KG1 (cell line): ENCODE results near the gene CFAP251.
"Not testable (repeated sequence)": the region's sequence is repeated elsewhere in the genome, so short reads cannot be mapped to it uniquely, and the experiment has no call there.

Experiments used
- DNase-seq: peaks from one replicate; lab custom pipeline; 2025; lab: John Stamatoyannopoulos, UW

The CFAP251 gene

DNA sequence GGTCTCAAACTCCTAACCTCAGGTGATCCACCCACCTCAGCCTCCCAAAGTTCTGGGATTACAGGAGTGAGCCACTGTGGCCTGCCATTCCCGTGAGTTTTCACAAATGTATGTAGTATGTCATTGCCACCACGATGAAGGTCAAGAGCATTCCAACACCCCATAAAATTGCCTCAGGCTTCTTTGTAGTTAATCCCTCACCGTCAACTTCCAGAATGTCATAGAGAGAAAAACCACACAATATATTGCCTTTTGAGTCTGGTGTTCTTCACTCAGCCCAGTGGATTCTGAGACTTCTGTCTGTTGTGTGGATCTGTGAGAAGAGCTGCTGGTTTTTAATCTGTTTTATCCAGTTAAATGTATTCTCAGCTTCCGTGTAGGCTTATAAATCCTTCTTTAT lies 12.6 kb upstream of the CFAP251 start:
- no peak for DNase-seq

DNA sequence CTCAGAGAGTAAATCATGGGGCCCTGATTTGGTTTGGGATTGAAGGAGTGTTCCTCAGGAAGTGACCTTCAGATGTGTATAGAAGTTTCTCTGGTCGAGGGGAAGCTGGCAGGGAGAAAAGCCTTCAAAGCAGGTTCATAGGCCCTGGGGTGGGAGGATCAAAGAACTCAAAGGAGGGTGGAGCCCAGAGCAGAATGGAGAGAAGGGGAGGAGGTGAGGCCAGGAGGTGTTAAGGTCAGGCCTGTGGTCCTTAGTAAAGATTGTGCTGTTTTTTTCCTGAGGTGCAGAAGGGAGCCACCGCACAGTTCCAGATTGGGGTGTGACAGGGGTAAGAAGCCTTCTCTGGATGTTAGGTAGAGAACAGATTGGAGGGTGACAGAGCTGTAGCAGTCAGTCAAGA lies 9.7 kb upstream of the CFAP251 start:
- DNase-seq: no peak

DNA sequence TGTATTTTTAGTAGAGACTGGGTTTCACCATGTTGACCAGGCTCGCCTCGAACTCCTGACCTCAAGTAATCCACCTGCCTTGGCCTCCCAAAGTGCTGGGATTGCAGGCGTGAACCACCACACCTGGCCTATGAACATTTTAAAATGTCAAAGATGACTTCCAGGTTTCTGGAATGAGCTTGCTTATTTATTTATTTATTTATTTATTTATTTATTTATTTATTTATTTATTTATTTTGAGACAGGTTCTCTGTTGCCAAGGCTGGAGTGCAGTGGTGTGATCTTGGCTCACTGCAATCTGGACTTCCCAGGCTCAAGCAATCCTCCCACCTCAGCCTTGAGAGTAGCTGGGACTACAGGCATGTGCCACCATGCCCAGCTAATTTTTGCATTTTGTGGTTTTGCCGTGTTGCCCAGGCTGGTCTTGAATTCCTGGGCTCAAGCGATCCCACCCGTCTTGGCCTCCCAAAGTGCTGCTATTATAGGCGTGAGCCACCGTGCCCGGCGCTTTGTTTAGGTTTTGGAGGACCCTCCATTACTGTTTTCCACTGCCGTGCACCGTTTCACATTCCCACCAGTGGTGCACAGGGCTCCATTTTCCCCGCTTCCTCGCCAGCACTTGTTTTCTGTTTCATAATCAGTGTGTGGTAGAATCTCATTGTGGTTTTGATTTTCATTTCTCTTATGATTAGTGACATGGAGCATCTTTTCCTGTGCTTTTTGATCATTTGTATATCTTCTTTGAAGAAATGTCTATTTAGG lies 6.4 kb upstream of the CFAP251 start:
- no peak for DNase-seq

DNA sequence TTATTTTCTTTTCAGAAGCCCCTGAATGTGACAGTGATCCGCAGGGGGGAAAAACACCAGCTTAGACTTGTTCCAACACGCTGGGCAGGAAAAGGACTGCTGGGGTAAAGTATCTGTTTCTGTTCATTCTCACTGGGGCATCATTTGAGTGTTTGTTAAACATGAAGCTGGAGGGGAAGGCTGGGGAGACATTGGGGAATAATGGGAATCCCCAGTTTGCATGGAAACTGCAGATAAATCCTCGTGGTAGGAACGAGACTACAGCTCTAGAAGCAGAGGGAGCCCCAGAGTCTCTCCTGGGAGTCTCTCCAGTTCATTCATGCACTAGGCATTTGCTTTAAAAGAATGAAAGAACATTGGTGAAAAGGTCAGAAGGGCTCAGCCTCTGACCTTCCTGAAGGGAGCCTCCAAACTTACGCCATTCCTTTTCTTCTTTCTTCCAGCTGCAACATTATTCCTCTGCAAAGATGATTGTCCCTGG lies 2.5 kb upstream of the CFAP251 start:
- DNase-seq: no peak

DNA sequence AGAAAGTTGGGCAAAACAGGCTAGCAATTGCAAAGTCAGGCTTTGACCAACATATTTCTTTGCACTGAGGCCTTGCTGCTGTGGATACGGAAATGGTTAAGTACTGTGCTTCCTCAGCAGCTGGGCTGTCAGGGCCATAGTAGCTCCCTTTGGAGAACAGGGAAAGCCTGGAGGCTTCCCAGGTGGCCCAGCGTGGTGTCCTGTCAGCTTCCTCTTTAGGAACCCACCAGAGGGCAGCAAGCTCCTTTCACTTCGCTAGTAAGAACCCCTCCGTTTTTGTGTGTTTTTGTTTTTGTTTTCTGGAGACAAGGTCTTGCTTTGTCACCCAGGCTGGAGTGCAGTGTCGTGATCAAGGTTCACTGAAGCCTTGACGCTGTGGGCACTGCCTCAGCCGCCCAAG lies 1.7 kb upstream of the CFAP251 start:
- no peak for DNase-seq

DNA sequence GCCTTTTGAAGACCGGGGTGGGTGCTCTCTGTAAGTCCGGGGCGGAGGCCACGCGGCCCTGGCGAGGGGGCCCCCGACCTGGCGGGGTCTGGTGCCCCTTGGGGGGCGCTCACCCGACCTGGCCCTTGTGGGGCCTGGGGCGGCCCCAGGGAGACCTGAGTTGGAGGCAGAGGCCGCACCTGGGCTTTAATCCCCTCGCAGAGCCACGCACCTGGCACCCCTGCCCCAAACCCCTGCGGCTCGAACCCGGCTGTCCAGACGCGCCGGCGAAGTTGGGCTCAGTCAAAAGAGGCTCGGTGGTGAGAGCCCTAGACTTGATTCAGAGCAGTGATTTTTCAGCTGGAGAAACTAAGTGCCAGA lies 267 bp downstream of the CFAP251 start:
- DNase-seq: no peak

DNA sequence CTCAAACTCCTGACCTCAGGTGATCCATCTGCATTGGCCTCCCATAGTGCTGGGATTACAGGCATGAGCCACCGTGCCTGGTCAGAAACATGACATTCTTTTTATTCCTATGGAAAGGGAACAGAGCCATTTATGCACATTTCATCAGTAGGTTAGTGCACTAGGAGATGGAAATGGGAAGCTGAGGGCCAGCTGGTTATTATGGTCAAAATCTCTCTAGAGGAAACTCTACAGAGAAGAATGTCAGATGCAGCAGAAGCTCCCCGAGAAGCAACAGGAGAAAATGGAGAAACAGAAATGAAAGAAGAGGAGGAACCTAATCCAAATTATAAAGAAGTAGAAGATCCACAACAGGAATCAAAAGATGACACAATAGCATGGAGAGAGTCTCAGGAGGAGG lies 2.7 kb downstream of the CFAP251 start:
- no peak for DNase-seq

DNA sequence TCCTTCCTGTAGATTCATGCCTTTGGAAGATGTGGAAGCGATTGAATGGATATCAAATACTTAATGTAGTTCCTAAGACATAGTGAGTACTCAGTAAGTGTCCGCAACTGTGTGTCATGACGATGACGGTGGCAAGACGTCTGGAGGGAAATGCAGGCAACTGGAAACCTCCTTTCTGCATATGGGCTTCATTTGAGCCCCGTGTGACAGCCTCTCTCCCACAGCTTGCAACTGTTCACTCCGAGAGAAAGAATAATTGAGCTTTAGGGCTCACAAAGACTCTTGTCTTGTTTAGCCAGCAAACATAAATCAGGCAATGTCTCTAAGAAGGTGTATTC lies 6.9 kb downstream of the CFAP251 start:
- DNase-seq: no peak

DNA sequence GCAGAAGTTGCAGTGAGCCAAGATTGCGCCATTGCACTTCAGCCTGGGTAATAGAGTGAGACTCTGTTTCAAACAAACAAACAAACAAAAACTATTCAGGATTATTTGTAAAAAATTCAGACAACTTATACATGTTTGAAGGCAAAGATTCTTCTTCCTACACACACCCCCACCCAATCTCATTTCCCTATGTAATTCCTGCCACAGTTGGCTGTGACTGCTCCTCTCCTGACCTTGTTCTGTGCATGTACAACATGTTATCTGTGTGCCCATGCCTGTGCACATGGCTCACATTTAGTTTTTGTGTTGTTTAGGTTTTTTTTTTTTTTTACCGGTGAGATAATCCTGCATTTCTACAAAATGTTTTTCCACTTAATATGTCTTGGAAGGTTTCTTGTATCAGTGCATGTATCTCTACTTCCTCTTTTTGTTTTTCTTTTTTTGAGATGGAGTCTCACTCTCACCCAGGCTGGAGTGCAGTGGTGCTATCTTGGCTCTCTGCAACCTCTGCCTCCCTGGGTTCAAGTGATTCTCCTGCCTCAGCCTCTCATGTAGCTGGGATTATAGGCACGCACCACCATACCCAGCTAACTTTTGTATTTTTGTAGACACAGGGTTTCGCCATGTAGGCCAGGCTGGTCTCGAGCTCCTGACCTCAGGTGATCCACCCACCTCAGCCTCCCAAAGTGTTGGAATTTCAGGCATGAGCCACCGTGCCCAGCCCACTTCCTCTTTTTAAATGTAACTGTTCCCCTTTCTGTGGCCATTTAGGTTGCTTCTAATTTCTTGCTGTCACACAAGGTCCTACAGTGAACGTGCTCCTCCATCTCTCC lies 8.7 kb downstream of the CFAP251 start:
- DNase-seq: no peak

DNA sequence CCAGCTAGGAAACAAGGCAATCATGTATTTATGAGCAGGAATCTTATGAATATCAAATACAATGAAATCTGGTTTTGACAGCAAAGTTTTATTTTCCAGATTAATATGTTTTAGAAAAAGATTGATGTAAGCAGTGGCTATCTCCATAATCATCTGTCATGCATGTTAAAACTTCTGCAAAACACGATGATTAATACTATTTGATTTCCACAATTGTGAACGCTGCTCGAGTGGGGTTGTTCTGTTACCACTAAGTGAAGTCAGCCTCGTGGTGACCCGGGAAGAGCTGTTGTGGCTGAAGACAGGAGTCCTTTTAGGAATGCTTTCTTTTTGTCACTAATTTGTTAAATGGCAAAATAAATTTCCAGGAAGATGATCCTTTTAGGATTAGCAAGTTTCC lies 9.4 kb downstream of the CFAP251 start:
- no peak for DNase-seq

DNA sequence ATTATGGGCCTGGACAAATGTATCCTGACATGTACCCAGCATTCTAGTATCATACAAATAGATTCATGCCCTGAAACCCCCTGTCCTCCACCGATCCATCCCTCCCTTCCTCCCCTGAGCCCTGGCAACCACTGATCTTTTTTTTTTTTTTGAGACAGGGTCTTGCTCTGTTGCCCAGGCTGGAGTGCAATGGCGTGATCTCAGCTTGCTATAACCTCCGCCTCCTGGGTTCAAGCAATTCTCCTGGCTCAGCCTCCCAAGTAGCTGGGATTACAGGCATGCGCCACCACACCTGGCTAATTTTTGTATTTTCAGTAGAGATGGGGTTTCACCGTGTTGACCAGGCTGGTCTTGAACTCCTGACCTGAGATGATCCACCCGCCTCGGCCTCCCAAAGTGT lies 11.2 kb downstream of the CFAP251 start:
- not testable (repeated sequence) for DNase-seq

DNA sequence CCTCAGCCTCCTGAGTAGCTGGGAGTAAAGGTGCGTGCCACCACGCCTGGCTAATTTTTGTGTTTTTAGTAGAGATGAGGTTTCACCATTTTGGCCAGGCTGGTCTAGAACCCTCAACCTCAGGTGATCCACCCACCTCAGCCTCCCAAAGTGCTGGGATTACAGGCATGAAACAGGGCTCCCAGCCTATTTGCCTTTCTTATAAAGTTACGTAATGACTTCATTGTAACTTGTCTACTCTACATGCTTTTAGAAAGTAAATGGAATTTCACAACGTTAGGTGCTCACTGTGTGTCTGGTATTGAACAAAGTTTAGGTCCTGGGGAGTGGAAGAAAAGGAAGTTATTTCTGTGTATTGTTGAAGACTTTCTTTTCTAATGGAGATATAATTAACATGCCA lies 12.5 kb downstream of the CFAP251 start:
- DNase-seq: no peak

DNA sequence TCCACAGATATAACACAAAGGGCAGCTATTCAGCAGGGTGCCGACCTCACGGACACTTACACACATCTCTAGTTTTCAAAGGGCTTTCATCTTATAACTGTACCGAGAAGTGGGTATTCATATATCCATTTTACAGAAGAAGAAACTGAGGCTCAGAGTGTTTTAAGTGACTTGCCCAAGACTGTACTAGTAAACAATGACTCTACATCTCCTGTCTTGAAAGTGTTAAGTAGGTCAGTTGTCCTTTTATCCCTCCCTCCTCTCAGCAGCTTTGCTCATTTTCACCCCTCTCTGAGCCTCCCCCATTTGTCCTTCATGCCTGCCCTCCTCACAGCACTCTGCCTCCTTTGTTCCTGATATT lies 13.8 kb downstream of the CFAP251 start:
- no peak for DNase-seq

DNA sequence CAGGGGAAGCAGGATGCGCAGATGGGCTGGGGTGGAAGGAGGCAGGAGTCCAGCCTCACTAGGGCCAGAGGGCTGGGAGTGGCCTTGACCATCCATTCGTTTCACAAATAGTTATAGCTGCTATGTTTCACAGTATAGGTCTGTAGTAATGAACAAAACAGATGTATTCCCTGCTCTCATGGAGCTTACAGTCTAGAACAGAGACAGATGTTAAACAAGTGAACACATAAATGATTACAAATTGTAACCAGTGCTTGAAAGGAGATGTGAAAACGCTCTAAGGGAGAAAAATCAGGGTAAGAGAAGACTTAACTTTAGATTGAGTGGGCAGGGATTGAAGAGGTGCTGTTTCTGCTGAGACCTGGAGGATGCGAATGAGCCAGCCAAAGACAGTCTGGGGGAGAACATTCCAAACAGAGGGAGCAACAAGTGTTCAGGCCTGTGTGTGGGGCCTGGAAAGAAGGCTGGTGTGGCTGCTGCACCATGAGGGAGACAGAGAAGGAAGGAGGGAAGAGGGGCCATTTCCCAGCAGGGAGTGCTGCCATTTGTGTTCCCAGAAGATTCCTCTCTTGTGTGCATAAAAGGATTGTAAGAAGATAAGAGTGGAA lies 14.6 kb downstream of the CFAP251 start:
- no peak for DNase-seq

DNA sequence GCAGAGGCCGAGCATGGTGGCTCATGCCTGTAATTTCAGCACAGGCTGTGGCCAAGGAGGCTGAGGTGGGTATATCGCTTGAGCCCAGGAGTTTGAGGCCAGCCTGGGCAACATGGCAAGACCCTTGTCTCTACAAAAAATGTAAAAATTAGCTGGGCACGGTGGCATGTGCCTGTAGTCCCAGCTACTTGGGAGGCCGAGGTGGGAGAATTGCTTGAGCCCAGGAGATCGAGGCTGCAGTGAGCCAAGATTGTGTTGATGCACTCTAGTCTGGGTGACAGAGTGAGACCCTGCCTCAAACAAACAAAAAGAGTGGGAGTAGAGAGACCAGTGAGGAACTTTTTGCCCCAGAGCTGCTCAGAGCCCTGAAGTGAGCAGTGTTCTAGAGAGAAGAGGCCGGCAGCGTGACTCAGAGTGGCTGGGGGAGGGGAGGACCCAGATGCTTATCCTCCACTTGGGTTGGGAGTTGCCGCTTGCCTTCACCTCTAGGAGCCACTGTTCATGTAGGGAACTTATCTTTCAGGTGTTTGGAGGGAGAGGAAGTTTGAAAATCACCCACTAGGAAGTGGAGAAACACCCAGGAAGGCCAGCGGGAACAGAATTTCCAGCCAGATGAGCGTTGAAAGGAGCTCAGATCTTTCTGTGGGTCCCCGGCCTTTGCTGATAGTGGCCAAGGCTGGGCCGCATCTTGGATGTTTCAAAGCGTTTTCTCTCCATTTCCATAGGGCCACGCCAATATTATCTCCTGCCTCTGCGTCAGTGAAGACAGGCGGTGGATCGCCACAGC lies 15.3 kb downstream of the CFAP251 start:
- no peak for DNase-seq

DNA sequence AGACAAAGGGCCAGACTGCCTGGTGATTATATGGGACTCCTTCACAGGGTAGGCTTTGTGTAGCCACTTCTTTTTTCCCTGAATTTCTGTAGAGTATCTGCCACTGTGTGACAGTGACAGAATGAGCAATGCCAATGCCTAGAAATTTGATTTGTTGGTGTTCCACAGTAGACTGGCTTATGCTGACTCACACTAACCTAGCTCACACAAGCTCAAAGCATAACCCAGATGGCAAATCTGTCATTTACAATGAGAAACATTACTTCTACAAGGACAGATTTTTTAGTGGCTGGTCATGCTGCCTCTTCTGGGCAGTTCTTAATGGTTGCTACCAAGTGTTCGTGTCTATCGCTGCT lies 15.9 kb downstream of the CFAP251 start:
- no peak for DNase-seq

DNA sequence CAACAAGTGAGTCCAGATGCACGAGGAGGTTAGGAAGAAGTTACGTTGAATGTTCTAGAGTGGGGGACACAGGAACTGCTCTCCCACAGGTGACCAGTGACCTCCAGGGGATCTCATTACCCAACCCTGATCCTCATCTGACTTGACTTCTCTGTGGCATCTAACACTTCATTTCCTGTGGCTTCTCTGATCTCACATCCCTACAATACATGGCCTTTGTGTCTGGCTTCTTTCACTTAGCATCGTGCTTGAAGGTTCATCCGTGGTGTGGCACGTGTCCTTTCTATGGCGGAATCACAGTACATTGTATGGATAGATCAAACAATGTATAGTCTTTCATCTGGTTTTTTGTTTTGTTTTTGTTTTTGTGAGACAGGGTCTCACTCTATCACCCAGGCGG lies 19.3 kb downstream of the CFAP251 start:
- DNase-seq: no peak

DNA sequence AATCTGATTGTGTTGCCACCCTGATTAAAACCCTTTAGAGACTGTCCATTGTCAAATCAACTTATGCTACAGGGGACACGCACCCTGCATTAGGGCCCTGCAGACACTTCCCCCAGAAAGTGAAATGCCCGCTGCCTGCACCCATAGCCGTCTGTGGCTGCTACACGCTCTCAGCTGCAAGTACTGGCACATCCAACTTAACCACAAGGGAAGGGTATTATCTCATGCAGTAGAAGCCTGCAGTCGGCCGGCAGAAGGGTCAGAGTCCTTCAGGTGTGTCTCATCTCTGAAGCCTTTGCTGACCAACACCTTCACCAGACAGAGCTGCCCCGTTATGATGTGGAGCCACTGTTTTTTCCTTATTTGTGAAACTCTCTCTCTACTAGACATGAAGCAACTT lies 20.8 kb downstream of the CFAP251 start:
- no peak for DNase-seq

DNA sequence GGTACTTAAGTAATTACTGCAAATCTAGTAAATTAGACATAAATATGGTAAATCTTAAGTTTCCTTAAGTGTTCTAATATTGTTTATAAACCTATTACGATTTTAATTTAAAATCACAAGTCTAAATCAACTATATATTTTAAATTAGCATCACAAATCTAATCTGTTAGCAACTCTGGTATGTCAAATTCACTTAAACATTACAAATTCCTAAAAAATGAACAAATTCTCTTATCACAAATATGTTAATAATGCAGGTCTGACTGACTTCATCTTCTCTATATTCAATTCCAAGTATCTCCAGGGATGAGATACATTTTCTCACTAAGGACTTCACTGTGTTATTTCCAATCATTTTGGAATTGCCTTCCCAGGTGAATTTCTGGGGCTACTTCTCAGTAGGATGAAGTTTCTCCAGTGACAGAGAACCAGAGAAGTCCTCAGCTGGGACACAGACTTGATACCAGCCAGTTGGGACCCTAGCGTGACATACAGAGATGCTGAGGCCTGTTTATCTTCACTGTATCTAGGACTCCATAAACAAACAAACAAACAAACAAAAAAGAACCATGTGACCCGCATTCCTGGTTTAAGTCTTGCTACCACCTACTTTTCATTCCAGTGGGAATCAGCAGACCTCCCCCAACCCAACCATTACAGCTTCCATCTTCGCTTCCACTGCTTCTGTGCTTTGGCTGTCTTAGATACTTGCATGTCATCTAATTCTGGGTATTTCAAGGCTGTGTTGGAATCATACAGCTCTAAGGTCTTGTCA lies 21.8 kb downstream of the CFAP251 start:
- DNase-seq: no peak

DNA sequence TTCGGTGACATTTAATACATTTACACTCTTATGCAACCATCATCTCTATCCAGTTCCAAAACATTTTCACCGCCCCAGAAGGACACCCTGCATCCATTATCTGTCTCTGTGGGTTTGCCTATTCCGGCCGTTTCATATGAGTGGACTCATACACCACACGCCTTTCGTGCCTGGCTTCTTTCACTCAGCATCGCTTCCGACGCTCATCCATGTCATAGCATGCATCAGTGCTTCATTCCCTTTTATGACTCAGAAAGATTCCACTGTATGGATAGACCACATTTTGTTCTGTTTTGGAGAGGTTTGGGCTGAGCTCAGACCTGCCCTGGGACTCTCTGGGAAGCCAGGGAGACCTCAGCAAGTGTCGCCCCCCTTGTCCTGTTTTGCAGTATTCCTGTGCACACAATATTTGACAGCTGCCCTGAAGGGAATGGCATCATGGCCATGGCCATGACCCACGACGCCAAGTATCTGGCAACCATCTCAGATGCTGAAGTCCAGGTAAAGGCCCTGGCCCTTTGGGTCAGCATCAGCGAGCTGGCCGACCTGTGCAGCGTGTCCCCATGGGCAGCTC lies 23.8 kb downstream of the CFAP251 start:
- DNase-seq: no peak

DNA sequence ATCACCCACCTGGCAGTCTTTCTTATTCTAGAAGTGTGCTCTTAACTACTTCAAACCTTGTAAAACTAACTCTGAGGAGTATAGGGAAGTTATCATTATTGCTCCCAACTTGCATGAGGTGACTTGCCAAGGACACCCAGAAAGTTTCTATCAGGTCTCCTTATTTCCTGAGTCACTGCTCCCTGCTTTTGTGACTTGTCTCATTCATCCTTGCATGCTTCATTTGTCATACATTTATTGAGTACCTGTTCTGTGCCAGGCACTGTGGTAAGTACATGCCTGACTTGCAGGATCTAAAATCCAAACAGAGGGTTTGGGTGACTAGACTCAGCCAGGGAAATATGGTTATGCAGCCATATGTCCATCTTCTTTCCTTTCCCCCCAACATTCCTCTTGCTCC lies 25.5 kb downstream of the CFAP251 start:
- DNase-seq: no peak
